Activated gamma-delta T cell (primary cell): ENCODE data around the gene FZD10.

Experiments used
- DNase-seq: peaks from one replicate; lab custom pipeline; 2025; lab: John Stamatoyannopoulos, UW

Gene FZD10

GRCh38 chr12:130131801-130132200 lies 30.5 kb upstream of the FZD10 start:
- DNase-seq = no peak

GRCh38 chr12:130132831-130133511 lies 29.3 kb upstream of the FZD10 start:
- no peak for DNase-seq

GRCh38 chr12:130133851-130134562 lies 28.3 kb upstream of the FZD10 start:
- no peak for DNase-seq

- DNase-seq = no peak
Observed at GRCh38 chr12:130134563-130134915, 27.7 kb upstream of the FZD10 start.

- DNase-seq = no peak
Observed at GRCh38 chr12:130136509-130137039, 25.7 kb upstream of the FZD10 start.

- DNase-seq = no peak
Observed at GRCh38 chr12:130137040-130138018, 24.9 kb upstream of the FZD10 start.

GRCh38 chr12:130138478-130138877 lies 23.8 kb upstream of the FZD10 start:
- DNase-seq = no peak

- DNase-seq = no peak
Observed at GRCh38 chr12:130139567-130140421, 22.5 kb upstream of the FZD10 start.

- DNase-seq = no peak
Observed at GRCh38 chr12:130141105-130141504, 21.2 kb upstream of the FZD10 start.

GRCh38 chr12:130141901-130142683 lies 20.2 kb upstream of the FZD10 start:
- no peak for DNase-seq

GRCh38 chr12:130142736-130143135 lies 19.5 kb upstream of the FZD10 start:
- no peak for DNase-seq

- no peak for DNase-seq
Observed at GRCh38 chr12:130143136-130143535, 19.1 kb upstream of the FZD10 start.

GRCh38 chr12:130144256-130144655 lies 18.0 kb upstream of the FZD10 start:
- DNase-seq = no peak

- no peak for DNase-seq
Observed at GRCh38 chr12:130145731-130146130, 16.5 kb upstream of the FZD10 start.

- DNase-seq = no peak
Observed at GRCh38 chr12:130146176-130146931, 15.9 kb upstream of the FZD10 start.

GRCh38 chr12:130147875-130148596 lies 14.2 kb upstream of the FZD10 start:
- DNase-seq = no peak

- DNase-seq = no peak
Observed at GRCh38 chr12:130151846-130152245, 10.4 kb upstream of the FZD10 start.

GRCh38 chr12:130152386-130152785 lies 9.9 kb upstream of the FZD10 start:
- DNase-seq = no peak

- DNase-seq = no peak
Observed at GRCh38 chr12:130153803-130154202, 8.5 kb upstream of the FZD10 start.
